NCI-H146 (cell line): ENCODE results near the gene LASP1.
"Not testable (repeated sequence)": the region's sequence is repeated elsewhere in the genome, so short reads cannot be mapped to it uniquely, and the experiment has no call there.

Source experiments
- DNase-seq: peaks from one replicate; lab custom pipeline; 2025; lab: John Stamatoyannopoulos, UW

Gene LASP1

DNA sequence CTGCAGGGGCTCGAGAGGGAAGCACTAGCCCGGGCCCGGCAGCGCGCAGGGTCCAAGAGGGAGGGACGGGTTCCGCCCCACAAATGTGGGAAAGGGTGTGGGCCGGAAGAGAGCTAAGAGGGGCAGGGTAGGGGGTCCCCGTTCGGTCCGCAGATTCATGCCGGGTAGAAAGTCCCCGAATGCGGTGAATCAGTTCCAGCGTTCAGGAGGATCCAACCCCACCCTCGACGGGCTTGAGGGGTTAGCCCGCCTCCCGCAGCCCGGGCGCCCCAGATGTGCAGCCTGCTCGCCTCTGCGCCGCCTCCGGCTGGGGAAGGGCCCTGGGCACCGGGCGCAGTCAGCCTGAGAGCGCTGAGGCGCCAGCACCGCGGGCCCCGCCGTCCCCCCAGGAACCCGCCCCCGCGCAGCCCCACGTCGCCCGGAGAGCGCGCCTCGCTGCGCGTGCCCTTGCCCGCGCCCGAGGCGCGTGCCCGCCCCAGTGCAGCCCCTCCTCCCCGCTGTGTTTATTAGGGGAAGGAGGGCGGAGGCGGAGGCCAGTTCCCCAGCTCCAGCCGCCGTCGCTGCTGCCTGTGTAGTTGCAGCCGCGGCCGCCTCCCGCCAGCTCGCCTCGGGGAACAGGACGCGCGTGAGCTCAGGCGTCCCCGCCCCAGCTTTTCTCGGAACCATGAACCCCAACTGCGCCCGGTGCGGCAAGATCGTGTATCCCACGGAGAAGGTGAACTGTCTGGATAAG, at the start of gene LASP1:
Gene LASP1, plus strand, starts transcription at position 533 of the 733 bp plus-strand sequence. Its CDS starts 132 bp downstream, at position 665.
- DNase-seq, result peak; percentile 89

GRCh38 chr17:38824899-38825761, 44.7 kb upstream of the LASP1 start, which contains the start of gene CWC25:
TSS of gene CWC25 (minus strand) at chr17:38825321. CDS start at chr17:38825183, 138 bp downstream.
- peak; percentile 87 for DNase-seq

DNA sequence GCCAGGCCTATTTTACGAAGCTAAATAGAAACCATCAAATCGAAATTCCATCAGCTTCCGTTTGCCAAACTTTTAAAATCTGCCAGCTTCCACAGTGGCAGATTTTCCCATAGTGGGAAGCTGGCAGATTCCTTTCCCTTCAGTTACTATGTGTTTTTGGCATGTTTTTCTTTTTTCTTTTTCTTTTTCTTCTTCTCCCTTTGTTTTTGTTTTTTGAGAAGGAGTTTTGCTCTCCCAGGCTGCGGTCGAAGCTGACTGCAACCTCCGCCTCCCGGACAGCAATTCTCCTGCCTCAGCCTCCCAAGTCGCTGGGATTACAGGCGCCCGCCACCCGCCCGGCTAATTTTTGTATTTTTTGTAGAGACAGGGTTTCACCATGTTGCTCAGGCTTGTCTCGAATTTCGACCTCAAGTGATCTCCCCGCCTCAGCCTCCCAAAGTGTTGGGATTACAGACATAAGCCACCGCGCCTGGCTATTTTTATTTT, 44.1 kb upstream of the LASP1 start:
- DNase-seq, result no peak

- peak; percentile 6 for DNase-seq
These were observed 25.5 kb upstream of the LASP1 start for GRCh38 chr17:38844261-38844757.

DNA sequence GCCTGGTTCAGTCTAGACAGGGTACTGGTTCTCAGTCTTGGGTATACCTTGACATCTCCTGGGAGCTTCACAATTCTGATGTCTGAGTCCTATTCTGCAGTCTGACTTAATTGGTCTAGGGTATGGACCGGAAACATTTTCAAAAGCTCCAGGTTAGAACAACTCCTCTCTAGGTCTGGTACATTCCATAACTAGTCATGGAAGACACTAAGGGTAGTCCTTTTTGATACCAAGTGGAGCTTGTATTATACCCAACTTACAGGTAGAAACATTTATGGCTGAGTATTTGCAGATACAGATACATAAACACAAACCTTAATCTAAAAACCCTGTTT, 21.3 kb upstream of the LASP1 start:
- DNase-seq, result no peak

GRCh38 chr17:38848939-38849605, 20.8 kb upstream of the LASP1 start:
- no peak for DNase-seq

- DNase-seq, result no peak
These were observed 19.5 kb upstream of the LASP1 start for GRCh38 chr17:38850374-38850773.

DNA sequence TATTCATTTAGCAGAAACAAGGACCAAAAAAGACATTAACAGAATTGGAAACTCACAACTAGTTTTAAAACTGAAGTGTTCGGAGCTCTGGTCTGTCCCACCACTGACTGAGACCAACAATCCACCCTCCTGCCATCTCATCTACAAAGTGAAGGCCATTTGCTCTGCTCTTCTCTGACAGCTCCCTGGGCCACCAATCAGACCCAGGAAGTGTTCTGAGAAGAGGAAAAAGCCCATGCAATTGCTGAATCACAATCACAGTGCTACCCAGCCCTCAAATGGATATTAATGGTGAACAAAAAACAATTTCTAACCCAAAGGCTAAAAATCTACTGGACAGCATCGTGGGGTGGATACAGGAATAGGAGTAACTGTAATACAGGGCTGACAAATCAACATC, 18.4 kb upstream of the LASP1 start:
- no peak for DNase-seq

- DNase-seq, result no peak
These were observed 17.0 kb upstream of the LASP1 start for GRCh38 chr17:38852771-38853291.

DNA sequence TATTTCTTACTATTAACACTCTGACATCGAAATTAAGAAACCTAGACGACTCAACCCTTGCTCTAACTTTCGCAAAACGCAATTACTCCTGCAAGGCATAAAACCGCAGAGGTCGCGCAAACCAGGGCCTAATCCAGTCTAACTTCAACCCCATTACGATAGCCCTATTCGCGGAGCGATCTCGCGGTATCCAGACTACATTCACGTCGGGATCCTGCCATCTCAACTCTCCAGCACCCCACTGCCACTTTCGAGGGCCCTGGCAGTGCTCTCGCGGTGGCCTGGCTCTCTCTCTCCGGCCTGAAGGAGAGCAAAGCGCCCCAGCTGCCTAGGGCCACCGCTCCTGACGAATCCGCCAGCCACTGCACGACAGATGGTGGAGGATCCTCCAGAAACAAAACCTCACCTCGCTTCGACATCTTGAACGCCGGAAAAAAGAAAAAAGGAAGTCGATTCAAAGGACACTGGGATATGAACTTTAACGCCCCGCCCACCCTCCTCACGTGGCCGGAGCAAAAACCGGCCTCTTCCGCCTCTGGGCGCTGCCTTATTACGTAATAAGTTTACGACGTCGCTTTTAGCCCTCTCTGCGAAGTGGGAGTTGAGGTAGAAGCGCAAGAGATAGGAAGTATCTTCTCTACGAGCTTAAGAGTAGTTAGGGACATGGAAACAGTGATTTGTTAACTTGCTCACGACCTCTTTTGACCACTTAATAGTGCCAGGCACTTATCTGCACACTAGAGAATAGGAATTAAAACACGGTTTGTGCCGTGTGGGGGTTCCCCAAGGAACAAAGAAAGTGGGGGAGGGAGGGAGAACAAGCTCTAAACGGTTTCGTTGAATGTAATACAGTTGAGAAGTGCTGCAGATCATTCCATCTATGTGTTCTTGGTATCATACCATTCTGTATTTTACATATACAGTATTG, 16.3 kb upstream of the LASP1 start, which contains the start of gene RPL23:
Gene RPL23, minus strand, starts transcription at position 430 of the 928 bp plus-strand sequence. Its CDS starts 11 bp downstream, at position 419.
- DNase-seq, result peak; percentile 98

GRCh38 chr17:38855101-38855714, 14.7 kb upstream of the LASP1 start:
- DNase-seq, result not testable (repeated sequence)

DNA sequence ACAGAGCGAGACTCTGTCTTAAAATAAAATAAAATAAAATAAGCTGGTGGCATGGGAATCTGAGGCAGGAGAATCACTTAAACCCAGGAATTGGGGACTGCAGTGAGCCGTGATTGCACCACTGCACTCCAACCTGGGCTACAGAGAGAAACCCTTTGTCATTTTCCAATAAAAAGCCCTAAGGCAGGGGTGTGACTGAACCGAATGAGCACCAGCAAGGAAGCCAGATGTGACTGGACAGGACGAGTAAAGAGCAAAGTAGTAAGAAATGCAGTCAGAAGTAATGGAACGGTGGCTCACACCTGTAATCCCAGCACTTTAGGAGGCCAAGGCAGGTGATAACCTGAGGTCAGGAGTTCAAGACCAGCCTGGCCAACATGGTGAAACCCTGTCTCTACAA, 12.6 kb upstream of the LASP1 start:
- no peak for DNase-seq

- DNase-seq, result peak; percentile 63
These were observed 8.4 kb upstream of the LASP1 start for GRCh38 chr17:38861399-38861843.

DNA sequence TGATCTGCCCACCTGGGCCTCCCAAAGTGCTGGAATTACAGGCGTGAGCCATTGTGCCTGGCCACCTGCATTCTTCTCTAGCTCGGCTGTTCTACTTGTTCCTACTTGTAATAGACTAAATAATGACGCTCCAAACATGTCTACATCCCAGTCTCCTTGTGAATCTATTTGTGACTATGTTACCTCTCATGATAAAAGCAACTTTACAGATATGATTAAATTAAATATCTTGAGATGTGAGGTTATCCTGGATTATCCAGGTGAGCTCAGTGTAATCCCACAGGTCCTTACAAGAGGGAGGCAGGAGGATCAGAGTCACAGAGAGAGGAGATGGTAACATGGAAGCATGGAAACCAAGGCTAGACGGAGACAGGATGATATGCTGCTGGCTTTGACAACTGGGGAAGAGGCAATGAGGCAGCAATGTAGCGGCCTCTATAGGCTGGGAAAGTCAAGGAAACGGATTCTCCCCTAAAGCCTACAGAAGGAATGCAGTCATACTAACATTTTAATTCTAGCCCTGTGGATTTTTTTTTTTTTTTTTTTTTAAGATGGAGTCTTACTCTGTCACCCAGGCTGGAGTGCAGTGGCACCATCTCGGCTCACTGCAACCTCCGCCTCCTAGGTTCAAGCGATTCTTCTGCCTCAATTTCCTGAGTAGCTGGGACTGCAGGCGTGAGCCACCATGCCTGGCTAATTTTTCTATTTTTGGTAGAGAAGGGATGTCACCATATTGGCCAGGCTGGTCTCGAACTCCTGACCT, 5.0 kb upstream of the LASP1 start:
- DNase-seq, result peak; percentile 52

GRCh38 chr17:38867179-38867967, 2.5 kb upstream of the LASP1 start:
- peak; percentile 76 for DNase-seq

GRCh38 chr17:38867968-38868816, 1.7 kb upstream of the LASP1 start:
- peak; percentile 70 for DNase-seq

- DNase-seq, result peak; percentile 85
These were observed 887 bp upstream of the LASP1 start for GRCh38 chr17:38868817-38869525.
